IPS-20b (cell line): ENCODE results near the gene HOXC12.

Experiments
- H3K27ac ChIP-seq: one replicate; pipeline ENCODE4 v1.5.1; 2013; ENCODE audit warnings: low read length
- H3K27me3 ChIP-seq: 2 replicates; pipeline ENCODE4 v1.6.1; 2013; ENCODE audit warnings: mild to moderate bottlenecking, low read length, inconsistent platforms; ENCODE audit not compliant: insufficient read depth
- H3K36me3 ChIP-seq: 2 replicates; pipeline ENCODE4 v1.6.1; 2013; ENCODE audit warnings: low read depth, mild to moderate bottlenecking, inconsistent platforms, low read length, moderate library complexity; ENCODE audit not compliant: insufficient read depth
- H3K4me1 ChIP-seq: 2 replicates; pipeline ENCODE4 v1.6.1; 2013; ENCODE audit warnings: mild to moderate bottlenecking, control low read depth, inconsistent platforms, low read length, moderate library complexity; ENCODE audit not compliant: insufficient read depth
- H3K4me3 ChIP-seq: 2 replicates; pipeline ENCODE4 v1.5.1; 2013; ENCODE audit warnings: mild to moderate bottlenecking, low read length, inconsistent platforms
- H3K9ac ChIP-seq: 2 replicates; pipeline ENCODE4 v1.6.1; 2013; ENCODE audit warnings: low read depth, mild to moderate bottlenecking, inconsistent platforms, low read length, moderate library complexity
- H3K9me3 ChIP-seq: 2 replicates; pipeline ENCODE4 v1.6.1; 2013; ENCODE audit warnings: mild to moderate bottlenecking, low read depth, low read length, inconsistent platforms; ENCODE audit not compliant: insufficient read depth

The HOXC12 gene

DNA sequence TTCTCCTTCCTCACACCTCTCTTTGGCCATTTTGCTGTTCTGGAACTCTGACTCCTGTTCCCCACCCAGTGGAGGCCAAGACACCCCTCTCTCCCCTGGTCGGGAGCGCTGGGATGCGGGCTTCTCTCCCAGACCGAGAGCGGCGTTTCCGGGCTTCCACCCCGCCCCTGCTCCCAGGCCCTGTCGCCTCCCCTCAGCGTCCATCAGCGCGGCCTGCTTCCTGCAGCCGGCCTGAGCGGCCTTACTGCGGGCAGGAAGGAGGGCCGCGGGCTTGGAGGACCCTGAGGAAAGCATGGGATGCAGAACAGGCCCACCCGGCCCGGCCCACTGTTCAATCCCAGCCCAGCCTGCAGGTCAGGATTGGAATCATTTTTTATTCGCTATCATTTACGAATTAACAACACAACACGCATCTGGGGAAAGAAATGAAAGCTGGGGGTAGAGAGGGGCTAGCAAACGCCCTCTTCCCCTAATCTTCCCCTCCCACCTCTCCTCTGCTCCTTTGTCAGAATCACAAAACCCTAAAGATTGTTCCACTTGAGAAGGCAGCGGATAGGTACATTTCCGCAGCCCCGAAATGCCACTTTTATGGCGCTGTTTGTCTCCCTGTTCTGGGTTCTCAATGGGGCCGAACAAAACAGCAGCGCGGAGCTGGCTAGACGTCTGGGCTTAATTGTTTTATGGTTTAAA lies 50.3 kb downstream of the HOXC12 start:
- Histone ChIP-seq H3K9me3 (no peaks in the 10 kb centered on the region; the same call in 1 of the 2 replicates), H3K4me3 (no peak overlapping the region), H3K27ac (no peak overlapping the region), H3K36me3 (no peaks in the 10 kb centered on the region), H3K9ac (no peak overlapping the region), H3K27me3 (peaks cover 100% of the 10 kb centered on the region), H3K4me1 (no peaks in the 10 kb centered on the region)

- Histone ChIP-seq H3K9ac (no peak overlapping the region), H3K36me3 (no peaks in the 10 kb centered on the region), H3K27me3 (peaks cover 100% of the 10 kb centered on the region)
These were observed 50.8 kb downstream of the HOXC12 start for GRCh38 chr12:54005531-54005852.

DNA sequence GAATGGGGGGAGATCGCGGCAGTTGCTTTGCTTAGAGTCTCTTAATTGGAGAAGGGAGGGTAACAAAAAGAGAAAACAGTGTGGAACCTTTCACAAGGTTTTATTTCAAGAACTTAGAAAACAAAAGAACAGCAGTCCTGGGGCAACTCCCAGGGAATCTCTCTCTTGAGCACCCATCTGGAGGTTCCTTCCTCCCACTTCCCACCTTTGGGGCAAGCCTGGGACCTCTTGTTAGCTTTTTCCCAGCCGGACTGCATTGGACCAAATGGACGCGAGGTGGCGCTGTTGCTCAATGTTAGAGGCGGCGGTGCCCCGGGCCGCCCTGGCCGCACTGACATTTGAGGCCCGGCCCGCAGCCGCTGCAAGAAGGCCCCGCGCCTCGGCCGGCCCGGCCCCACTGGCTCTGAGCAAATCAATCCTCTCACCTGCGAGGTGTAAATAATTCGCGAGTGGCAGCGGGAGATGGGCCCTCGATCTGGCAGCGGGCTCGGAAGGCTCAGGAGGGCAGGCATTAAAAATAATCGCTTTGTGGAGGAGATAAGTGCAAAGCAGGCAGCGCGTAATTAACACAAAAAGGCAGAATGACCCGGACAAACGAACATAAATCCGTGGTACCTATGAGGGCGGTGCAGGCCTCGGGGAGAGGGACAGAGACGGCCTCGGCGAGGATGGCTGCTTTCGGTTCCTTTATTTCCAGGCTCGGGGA lies 51.3 kb downstream of the HOXC12 start:
- Histone ChIP-seq H3K27ac (no peak overlapping the region), H3K27me3 (peaks cover 100% of the 10 kb centered on the region), H3K4me3 (no peak overlapping the region)

More at GRCh38 chr12:54005531-54005852, 50.8 kb downstream of the HOXC12 start:
- H3K9me3 ChIP-seq = no peaks in the 10 kb centered on the region; the same call in 1 of the 2 replicates
- no peak overlapping the region for H3K27ac ChIP-seq
- H3K4me3 ChIP-seq = no peak overlapping the region
- no peaks in the 10 kb centered on the region for H3K4me1 ChIP-seq

GRCh38 chr12:54006559-54007220 lies 52.0 kb downstream of the HOXC12 start:
- Histone ChIP-seq H3K4me3 (no peak overlapping the region), H3K9me3 (no peaks in the 10 kb centered on the region; the same call in 1 of the 2 replicates), H3K4me1 (no peaks in the 10 kb centered on the region), H3K36me3 (no peaks in the 10 kb centered on the region), H3K27me3 (peaks cover 100% of the 10 kb centered on the region), H3K27ac (no peak overlapping the region), H3K9ac (no peak overlapping the region)

More for the DNA sequence above, 51.3 kb downstream of the HOXC12 start:
- Histone ChIP-seq H3K36me3 (no peaks in the 10 kb centered on the region), H3K9me3 (no peaks in the 10 kb centered on the region; the same call in 1 of the 2 replicates), H3K9ac (no peak overlapping the region), H3K4me1 (no peaks in the 10 kb centered on the region)

GRCh38 chr12:54007538-54008259 lies 53.0 kb downstream of the HOXC12 start:
- H3K4me3 ChIP-seq = no peak overlapping the region
- no peak overlapping the region for H3K27ac ChIP-seq
- H3K9me3 ChIP-seq = no peaks in the 10 kb centered on the region; the same call in 1 of the 2 replicates
- no peaks in the 10 kb centered on the region for H3K4me1 ChIP-seq
- peaks cover 100% of the 10 kb centered on the region for H3K27me3 ChIP-seq
- no peak overlapping the region for H3K9ac ChIP-seq
- H3K36me3 ChIP-seq = no peaks in the 10 kb centered on the region

- Histone ChIP-seq H3K4me3 (no peak overlapping the region), H3K27me3 (peaks cover 100% of the 10 kb centered on the region), H3K9me3 (no peaks in the 10 kb centered on the region; the same call in 1 of the 2 replicates), H3K9ac (no peak overlapping the region), H3K4me1 (no peaks in the 10 kb centered on the region), H3K27ac (no peak overlapping the region), H3K36me3 (no peaks in the 10 kb centered on the region)
These were observed 53.5 kb downstream of the HOXC12 start for GRCh38 chr12:54008260-54008552.
